HG03457 (cell line): ENCODE results near the gene COL5A2.

ENCODE experiments used
- ATAC-seq: cut with Tn5 transposase; IDR thresholded peaks from one replicate; pipeline ENCODE4 v1.9.1; 2021; ENCODE audit warnings: moderate number of reproducible peaks; ENCODE audit not compliant: unreplicated experiment

The COL5A2 gene

GRCh38 chr2:189104934-189105333 is 74.6 kb downstream of the COL5A2 start:
- ATAC-seq = no peak

GRCh38 chr2:189102735-189103134 is 76.8 kb downstream of the COL5A2 start:
- ATAC-seq = no peak

GRCh38 chr2:189097934-189098333 is 81.6 kb downstream of the COL5A2 start:
- ATAC-seq = no peak

- no peak for ATAC-seq
Measured at GRCh38 chr2:189096769-189097447, 82.7 kb downstream of the COL5A2 start.

GRCh38 chr2:189095101-189095500 is 84.5 kb downstream of the COL5A2 start:
- ATAC-seq = no peak

GRCh38 chr2:189092936-189093335 is 86.6 kb downstream of the COL5A2 start:
- ATAC-seq = no peak

- no peak for ATAC-seq
Measured at GRCh38 chr2:189091253-189091652, 88.3 kb downstream of the COL5A2 start.

GRCh38 chr2:189088591-189089205 is 90.9 kb downstream of the COL5A2 start:
- no peak for ATAC-seq

GRCh38 chr2:189086710-189087109 is 92.9 kb downstream of the COL5A2 start:
- ATAC-seq = no peak

- ATAC-seq = no peak
Measured at GRCh38 chr2:189086250-189086649, 93.3 kb downstream of the COL5A2 start.

- no peak for ATAC-seq
Measured at GRCh38 chr2:189083606-189084005, 96.0 kb downstream of the COL5A2 start.

- no peak for ATAC-seq
Measured at GRCh38 chr2:189083106-189083505, 96.5 kb downstream of the COL5A2 start.

- no peak for ATAC-seq
Measured at GRCh38 chr2:189082376-189082975, 97.1 kb downstream of the COL5A2 start.

GRCh38 chr2:189076572-189076971 is 103.0 kb downstream of the COL5A2 start:
- ATAC-seq = no peak

GRCh38 chr2:189076120-189076519 is 103.4 kb downstream of the COL5A2 start:
- no peak for ATAC-seq

- no peak for ATAC-seq
Measured at GRCh38 chr2:189074506-189074905, 105.1 kb downstream of the COL5A2 start.

GRCh38 chr2:189072036-189072435 is 107.5 kb downstream of the COL5A2 start:
- ATAC-seq = no peak

- ATAC-seq = no peak
Measured at GRCh38 chr2:189069855-189070619, 109.5 kb downstream of the COL5A2 start.

GRCh38 chr2:189066037-189066436 is 113.5 kb downstream of the COL5A2 start:
- ATAC-seq = no peak

- ATAC-seq = no peak
Measured at GRCh38 chr2:189060096-189060642, 119.4 kb downstream of the COL5A2 start.

GRCh38 chr2:189057316-189057715 is 122.2 kb downstream of the COL5A2 start:
- ATAC-seq = no peak
